Fibroblast of mammary gland (primary cell): ENCODE data around the gene BCAS4.

ENCODE experiments used
- DNase-seq: peaks from one replicate; pipeline ENCODE4 v3.0.0-alpha.2; 2010; ENCODE audit warnings: low read depth
- H3K4me3 ChIP-seq: 2 replicates; pipeline ENCODE4 v1.5.1; 2011; ENCODE audit warnings: low read depth, mild to moderate bottlenecking, low read length, moderate library complexity; ENCODE audit not compliant: control insufficient read depth
- TF ChIP-seq, protein P1 (sequence below): conservative IDR thresholded peaks from 2 replicates; pipeline ENCODE4 v1.5.1; 2011; ENCODE audit warnings: low read depth, low read length, inconsistent platforms; ENCODE audit not compliant: control insufficient read depth, insufficient read depth

Gene BCAS4

DNA sequence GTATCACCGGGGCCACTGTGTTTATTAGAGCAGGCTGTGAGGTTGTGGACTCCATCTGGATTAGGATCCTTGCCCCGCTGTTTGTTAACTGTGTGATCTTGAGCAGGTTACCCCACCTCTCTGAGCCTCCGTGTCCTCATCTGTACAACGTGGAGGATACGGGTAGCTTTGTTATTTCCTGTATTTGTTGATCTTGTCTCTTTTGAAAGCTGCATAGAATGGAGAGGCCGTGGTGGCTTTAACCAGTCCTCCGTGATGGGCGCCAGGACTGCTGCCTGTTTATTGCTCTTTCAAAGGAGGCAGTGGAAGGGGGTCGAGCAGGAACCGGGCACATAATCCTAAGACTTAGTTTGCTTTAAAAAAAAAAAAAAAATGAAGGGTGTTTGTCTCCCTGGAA, 22.9 kb downstream of the BCAS4 start:
- TF ChIP-seq, protein P1, sequence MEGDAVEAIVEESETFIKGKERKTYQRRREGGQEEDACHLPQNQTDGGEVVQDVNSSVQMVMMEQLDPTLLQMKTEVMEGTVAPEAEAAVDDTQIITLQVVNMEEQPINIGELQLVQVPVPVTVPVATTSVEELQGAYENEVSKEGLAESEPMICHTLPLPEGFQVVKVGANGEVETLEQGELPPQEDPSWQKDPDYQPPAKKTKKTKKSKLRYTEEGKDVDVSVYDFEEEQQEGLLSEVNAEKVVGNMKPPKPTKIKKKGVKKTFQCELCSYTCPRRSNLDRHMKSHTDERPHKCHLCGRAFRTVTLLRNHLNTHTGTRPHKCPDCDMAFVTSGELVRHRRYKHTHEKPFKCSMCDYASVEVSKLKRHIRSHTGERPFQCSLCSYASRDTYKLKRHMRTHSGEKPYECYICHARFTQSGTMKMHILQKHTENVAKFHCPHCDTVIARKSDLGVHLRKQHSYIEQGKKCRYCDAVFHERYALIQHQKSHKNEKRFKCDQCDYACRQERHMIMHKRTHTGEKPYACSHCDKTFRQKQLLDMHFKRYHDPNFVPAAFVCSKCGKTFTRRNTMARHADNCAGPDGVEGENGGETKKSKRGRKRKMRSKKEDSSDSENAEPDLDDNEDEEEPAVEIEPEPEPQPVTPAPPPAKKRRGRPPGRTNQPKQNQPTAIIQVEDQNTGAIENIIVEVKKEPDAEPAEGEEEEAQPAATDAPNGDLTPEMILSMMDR = no peak
- H3K4me3 ChIP-seq = no peak overlapping the region
- no peak for DNase-seq

DNA sequence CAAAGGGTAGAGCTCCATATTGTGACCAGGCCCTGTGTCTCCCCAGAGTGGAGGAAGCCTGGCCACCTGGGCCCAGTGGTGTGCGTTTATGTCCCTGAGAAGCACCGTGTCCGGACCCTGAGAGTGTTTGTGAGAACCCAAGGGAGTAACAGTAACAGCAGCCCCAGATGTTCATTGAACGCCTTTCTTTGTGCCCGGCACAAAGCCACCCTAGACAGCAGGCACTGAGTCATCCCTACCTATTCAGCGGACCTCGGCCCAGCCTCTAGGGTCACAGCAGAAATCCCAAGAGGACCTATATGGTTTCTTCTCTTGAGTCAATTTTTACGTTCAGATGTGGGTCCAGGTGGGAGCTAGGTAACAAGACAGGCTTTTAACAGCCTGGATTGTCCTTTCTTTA, 24.5 kb downstream of the BCAS4 start:
- H3K4me3 ChIP-seq = no peak overlapping the region
- TF ChIP-seq, protein P1 = no peak
- DNase-seq = no peak

DNA sequence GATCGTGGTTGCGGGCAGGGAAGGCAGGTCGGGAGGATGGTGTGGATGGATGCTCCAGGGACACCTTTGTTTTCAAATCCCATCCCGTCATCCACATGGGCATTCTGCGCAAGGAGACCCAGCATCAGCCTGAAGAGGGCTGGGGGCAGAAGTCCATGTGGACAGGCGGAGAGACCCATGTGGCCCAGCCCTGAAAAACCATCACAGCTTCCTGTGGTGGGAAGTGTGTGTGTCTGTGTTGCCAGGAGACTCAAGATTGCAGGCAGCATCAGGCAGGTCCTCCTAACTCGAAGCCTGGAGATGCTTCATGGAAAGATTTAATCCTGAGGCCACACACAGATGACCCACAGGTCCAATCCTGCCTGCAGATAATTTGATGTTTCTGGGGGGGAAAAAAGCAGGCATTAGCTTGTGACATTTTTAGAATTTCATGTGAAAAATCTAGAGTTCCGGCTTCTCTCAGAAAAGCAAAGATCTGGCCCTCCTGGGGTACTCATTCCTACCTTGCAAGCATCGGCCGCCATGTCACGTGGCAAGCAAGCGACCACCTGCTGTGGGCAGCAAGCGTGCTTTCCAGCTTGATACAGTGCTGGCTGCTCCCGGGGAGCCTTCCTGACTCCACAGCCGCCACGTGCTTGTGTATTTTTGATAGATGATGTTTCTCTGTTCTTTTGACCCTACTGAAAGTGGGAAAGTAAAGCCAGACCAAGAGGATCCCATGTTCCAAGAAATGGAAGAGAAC, 25.8 kb downstream of the BCAS4 start:
- DNase-seq = no peak
- TF ChIP-seq, protein P1 = no peak
- no peak overlapping the region for H3K4me3 ChIP-seq

DNA sequence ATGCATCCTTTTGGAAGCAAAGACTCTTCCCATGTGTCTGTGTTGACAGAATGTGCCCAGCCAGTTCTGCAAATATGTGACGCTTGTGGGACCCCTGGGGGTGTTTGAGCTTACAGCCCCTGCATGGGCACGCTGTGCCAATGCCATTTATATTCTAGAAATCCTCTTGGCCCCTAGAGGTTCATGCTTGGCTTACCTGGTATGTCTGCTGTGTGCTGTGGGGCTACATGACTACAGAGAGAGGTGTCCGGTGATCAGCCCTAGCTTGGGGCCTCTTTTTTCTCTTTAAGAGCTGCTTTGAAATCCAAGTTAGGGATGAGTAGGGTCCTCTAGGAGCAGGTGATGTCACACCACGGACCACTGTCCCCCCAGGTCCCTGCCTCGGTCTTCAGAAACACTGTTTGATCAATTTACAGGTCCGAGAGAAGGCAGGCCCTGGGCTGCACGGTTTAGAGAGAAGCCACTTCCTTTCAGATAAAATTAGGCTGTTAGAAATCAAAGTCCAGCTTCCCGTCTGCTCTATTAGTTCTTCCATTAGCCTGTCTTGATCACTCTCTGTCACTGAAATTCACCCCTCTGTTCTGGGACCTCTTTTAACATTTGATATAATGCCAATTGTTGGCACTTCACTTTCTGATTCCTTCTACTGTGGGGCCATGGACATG, 26.5 kb downstream of the BCAS4 start:
- TF ChIP-seq, protein P1 = no peak
- no peak overlapping the region for H3K4me3 ChIP-seq
- DNase-seq = no peak

DNA sequence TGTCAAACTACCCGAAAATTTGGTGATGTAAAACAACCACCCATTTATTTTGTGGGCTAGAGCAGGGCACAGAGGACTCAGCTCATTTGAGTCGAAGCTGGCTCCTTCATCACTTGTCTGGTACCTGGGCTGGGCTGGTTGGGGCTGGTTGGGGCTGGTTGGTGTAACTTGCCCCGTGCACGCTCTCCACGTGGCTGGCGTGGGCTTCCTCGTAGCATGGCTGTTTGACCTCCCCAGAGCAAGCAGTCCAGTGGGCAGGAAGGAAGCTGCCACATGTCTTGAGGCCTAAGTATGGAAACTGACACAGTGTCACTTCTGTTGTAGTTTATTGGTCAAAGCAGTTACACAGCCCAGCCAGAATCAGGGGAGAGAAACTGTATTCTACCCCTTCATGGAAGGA, 27.1 kb downstream of the BCAS4 start:
- no peak overlapping the region for H3K4me3 ChIP-seq
- no peak for DNase-seq
- TF ChIP-seq, protein P1 = no peak

DNA sequence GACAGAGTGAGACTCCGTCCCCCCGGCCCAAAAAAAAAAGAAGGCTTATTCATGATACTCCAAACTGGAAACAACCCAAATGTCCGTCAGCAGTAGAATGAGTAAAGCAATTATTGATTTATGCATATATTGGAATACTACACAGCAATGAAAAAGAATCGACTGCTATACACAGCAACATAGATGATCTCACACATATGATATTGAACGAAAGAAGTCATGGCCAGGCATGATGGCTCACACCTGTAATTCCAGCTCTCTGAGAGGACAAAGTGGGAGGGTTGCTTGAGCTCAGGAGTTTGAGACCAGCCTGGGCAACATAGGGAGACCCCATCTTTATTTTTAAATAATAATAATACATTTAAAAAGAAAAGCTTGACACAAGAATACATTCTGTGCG, 28.5 kb downstream of the BCAS4 start:
- no peak for DNase-seq
- no peak overlapping the region for H3K4me3 ChIP-seq
- TF ChIP-seq, protein P1 = no peak
